ENCODE measurements around the gene LILRB5. TPM values are rescaled to one million over a fixed set of nuclear protein-coding genes. Genes with fewer than 3 reads are reported as not detected.
"Not testable (repeated sequence)": the region's sequence is repeated elsewhere in the genome, so short reads cannot be mapped to it uniquely, and the experiment has no call there.

LILRB5 gene
- total RNA-seq, 1 experiment from 2014 or later: not detected

DNA sequence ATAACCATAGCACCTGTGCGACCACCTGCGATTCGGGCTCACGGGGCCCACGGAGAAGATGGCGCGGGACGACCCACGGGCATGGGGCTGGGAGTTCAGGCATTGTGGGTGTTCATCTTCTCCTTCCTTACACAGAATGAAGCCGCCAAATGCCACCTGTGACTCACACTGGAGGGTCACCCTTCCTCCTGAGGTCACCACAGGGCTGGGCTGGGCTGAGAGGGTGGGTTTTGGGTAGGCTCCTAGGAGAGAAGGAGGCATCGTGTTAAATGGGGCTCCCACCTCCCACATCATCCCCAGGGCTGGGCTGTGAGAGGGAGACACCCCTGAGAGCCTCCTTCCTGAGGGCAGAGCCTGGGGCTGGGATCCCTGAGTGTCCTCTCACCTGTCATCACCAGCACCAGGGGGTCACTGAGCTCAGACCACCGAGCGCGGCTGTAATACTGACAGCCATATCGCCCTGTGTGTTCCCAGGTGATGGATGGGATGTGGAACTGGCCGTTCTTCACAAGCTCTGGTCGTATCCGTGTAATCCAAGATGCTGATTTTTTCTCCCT lies 22.4 kb upstream of the LILRB5 start:
- DNase-seq (ENCODE audit: low spot score): no peak
- H3K9me3 ChIP-seq (ENCODE audit: low read depth, low read length, poor library complexity, severe bottlenecking): no peaks in the 10 kb centered on the region
- H3K27ac ChIP-seq (ENCODE audit: low read depth, low read length, poor library complexity, severe bottlenecking): no peak overlapping the region
- intact Hi-C loops (cut with micrococcal nuclease; ENCODE audit: unreplicated experiment): no loop called here
- ChIA-PET CTCF (no interaction called here), POLR2A (ENCODE audit: low non-redundant PET) (no interaction called here)
- H3K4me1 ChIP-seq (ENCODE audit: insufficient read depth, low read length, poor library complexity, severe bottlenecking): no peaks in the 10 kb centered on the region
- no TSS peak for BruUV-seq (replicated peaks)
- H3K36me3 ChIP-seq (ENCODE audit: insufficient read depth, low read length, poor library complexity, severe bottlenecking): no peaks in the 10 kb centered on the region
- no peak overlapping the region for H3K4me3 ChIP-seq (ENCODE audit: low read depth, low read length, poor library complexity, severe bottlenecking)
- TF ChIP-seq CTCF (conservative IDR thresholded peaks at IDR 0.05; ENCODE audit: low read depth, low read length): no peak
- no peak for TF ChIP-seq EZH2 (IDR thresholded peaks at IDR 0.05; ENCODE audit: borderline replicate concordance, low read depth, low read length, poor library complexity, severe bottlenecking)
- peaks cover 24% of the 10 kb centered on the region for H3K27me3 ChIP-seq (replicated peaks; ENCODE audit: insufficient read depth, low read depth, low read length, poor library complexity)

- intact Hi-C loops (cut with micrococcal nuclease; ENCODE audit: unreplicated experiment); H3K9me3 ChIP-seq (ENCODE audit: low read depth, low read length, poor library complexity, severe bottlenecking): not testable (repeated sequence)
Measured at GRCh38 chr19:54278571-54279195, 21.6 kb upstream of the LILRB5 start.

GRCh38 chr19:54278056-54278455 lies 21.0 kb upstream of the LILRB5 start:
- intact Hi-C loops (cut with micrococcal nuclease; ENCODE audit: unreplicated experiment); POLR2A ChIA-PET (ENCODE audit: low non-redundant PET); H3K36me3 ChIP-seq (ENCODE audit: insufficient read depth, low read length, poor library complexity, severe bottlenecking); H3K27ac ChIP-seq (ENCODE audit: low read depth, low read length, poor library complexity, severe bottlenecking); H3K4me3 ChIP-seq (ENCODE audit: low read depth, low read length, poor library complexity, severe bottlenecking); DNase-seq (ENCODE audit: low spot score); CTCF ChIA-PET; BruUV-seq (replicated peaks); H3K4me1 ChIP-seq (ENCODE audit: insufficient read depth, low read length, poor library complexity, severe bottlenecking); H3K9me3 ChIP-seq (ENCODE audit: low read depth, low read length, poor library complexity, severe bottlenecking): not testable (repeated sequence)
- H3K27me3 ChIP-seq (replicated peaks; ENCODE audit: insufficient read depth, low read depth, low read length, poor library complexity): peaks cover 29% of the 10 kb centered on the region

More at GRCh38 chr19:54278571-54279195, 21.6 kb upstream of the LILRB5 start:
- H3K36me3 ChIP-seq (ENCODE audit: insufficient read depth, low read length, poor library complexity, severe bottlenecking); H3K27ac ChIP-seq (ENCODE audit: low read depth, low read length, poor library complexity, severe bottlenecking); CTCF ChIA-PET; H3K4me3 ChIP-seq (ENCODE audit: low read depth, low read length, poor library complexity, severe bottlenecking); H3K4me1 ChIP-seq (ENCODE audit: insufficient read depth, low read length, poor library complexity, severe bottlenecking); DNase-seq (ENCODE audit: low spot score); BruUV-seq (replicated peaks); POLR2A ChIA-PET (ENCODE audit: low non-redundant PET): not testable (repeated sequence)
- peaks cover 30% of the 10 kb centered on the region for H3K27me3 ChIP-seq (replicated peaks; ENCODE audit: insufficient read depth, low read depth, low read length, poor library complexity)

- H3K4me3 ChIP-seq (ENCODE audit: low read depth, low read length, poor library complexity, severe bottlenecking); BruUV-seq (replicated peaks); H3K9me3 ChIP-seq (ENCODE audit: low read depth, low read length, poor library complexity, severe bottlenecking); H3K4me1 ChIP-seq (ENCODE audit: insufficient read depth, low read length, poor library complexity, severe bottlenecking); DNase-seq (ENCODE audit: low spot score); H3K36me3 ChIP-seq (ENCODE audit: insufficient read depth, low read length, poor library complexity, severe bottlenecking); POLR2A ChIA-PET (ENCODE audit: low non-redundant PET); intact Hi-C loops (cut with micrococcal nuclease; ENCODE audit: unreplicated experiment); H3K27ac ChIP-seq (ENCODE audit: low read depth, low read length, poor library complexity, severe bottlenecking); CTCF ChIA-PET: not testable (repeated sequence)
- peaks cover 28% of the 10 kb centered on the region for H3K27me3 ChIP-seq (replicated peaks; ENCODE audit: insufficient read depth, low read depth, low read length, poor library complexity)
Measured at GRCh38 chr19:54277111-54277615, 20.1 kb upstream of the LILRB5 start.
